Glutamatergic neuron (in vitro differentiated cells): ENCODE results near the gene GARIN5B. TPM values are rescaled to one million over a fixed set of nuclear protein-coding genes. Genes with fewer than 3 reads are reported as not detected.

Experiments used
- DNase-seq: peaks from one replicate; pipeline ENCODE4 v3.0.0; 2022
- H3K27ac Mint-ChIP-seq: one replicate; pipeline ENCODE4 v1.8.0; 2020; ENCODE audit warnings: mild to moderate bottlenecking, mixed read lengths, inconsistent platforms; ENCODE audit not compliant: unreplicated experiment
- H3K27me3 Mint-ChIP-seq: one replicate; pipeline ENCODE4 v1.8.0; 2020; ENCODE audit warnings: mild to moderate bottlenecking, moderate library complexity, mixed read lengths, inconsistent platforms; ENCODE audit not compliant: unreplicated experiment
- H3K36me3 Mint-ChIP-seq: one replicate; pipeline ENCODE4 v1.8.0; 2020; ENCODE audit warnings: mild to moderate bottlenecking, mixed read lengths, inconsistent platforms; ENCODE audit not compliant: unreplicated experiment
- H3K4me1 Mint-ChIP-seq: one replicate; pipeline ENCODE4 v1.8.0; 2020; ENCODE audit warnings: mild to moderate bottlenecking, low read depth, mixed read lengths, inconsistent platforms; ENCODE audit not compliant: unreplicated experiment
- H3K4me3 Mint-ChIP-seq: one replicate; pipeline ENCODE4 v1.8.0; 2020; ENCODE audit warnings: mild to moderate bottlenecking, mixed read lengths, inconsistent platforms; ENCODE audit not compliant: unreplicated experiment
- H3K9me3 Mint-ChIP-seq: one replicate; pipeline ENCODE4 v1.8.0; 2020; ENCODE audit warnings: mild to moderate bottlenecking, moderate library complexity, mixed read lengths, inconsistent platforms; ENCODE audit not compliant: unreplicated experiment
- total RNA-seq: library from RNA; stranded (reverse); fragmentation: NEBNext Ultra II Directional; extraction: Animal tissue kit (Norgen Biotek cat#: 25700); gene quantifications from one replicate; pipeline ENCODE4 v1.2.1, GENCODE V29; 2021; ENCODE audit not compliant: unreplicated experiment
- TF ChIP-seq, protein P1 (sequence below): fragments of 200-600 bp; sonication (generic); IDR thresholded peaks from one replicate; pipeline ENCODE4 v1.5.0; 2021; ENCODE audit not compliant: partially characterized antibody, unreplicated experiment

Gene GARIN5B
- total RNA-seq, 1 donor from 2014 or later: 0.17 TPM

DNA sequence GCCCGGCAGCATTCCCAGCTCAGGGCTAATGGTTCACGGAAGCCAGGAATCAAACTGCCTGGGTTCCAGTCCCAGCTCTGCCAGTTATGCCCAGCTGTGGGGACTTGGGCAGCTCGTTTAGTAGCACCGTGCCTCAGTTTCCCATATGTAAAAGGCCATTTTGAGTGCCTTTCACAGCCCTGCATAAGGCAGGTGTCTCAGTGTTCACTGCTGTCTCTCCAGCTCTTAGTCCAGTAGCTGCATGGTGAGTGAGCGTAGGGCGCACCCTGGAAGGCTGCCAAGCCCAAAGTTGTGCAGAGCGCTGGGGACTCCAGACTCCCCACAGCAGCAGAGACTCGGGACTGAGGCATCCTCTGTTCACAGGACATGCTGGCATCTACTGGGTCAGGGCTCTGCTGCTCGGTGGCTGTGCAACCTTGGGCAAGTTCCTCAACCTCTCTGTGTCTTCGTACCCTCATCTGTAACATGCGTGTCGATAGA lies 28.2 kb upstream of the GARIN5B start:
- no peaks in the 10 kb centered on the region for H3K36me3 Mint-ChIP-seq
- TF ChIP-seq, protein P1, sequence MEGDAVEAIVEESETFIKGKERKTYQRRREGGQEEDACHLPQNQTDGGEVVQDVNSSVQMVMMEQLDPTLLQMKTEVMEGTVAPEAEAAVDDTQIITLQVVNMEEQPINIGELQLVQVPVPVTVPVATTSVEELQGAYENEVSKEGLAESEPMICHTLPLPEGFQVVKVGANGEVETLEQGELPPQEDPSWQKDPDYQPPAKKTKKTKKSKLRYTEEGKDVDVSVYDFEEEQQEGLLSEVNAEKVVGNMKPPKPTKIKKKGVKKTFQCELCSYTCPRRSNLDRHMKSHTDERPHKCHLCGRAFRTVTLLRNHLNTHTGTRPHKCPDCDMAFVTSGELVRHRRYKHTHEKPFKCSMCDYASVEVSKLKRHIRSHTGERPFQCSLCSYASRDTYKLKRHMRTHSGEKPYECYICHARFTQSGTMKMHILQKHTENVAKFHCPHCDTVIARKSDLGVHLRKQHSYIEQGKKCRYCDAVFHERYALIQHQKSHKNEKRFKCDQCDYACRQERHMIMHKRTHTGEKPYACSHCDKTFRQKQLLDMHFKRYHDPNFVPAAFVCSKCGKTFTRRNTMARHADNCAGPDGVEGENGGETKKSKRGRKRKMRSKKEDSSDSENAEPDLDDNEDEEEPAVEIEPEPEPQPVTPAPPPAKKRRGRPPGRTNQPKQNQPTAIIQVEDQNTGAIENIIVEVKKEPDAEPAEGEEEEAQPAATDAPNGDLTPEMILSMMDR: no peak
- H3K4me1 Mint-ChIP-seq: peaks cover 35% of the 10 kb centered on the region

DNA sequence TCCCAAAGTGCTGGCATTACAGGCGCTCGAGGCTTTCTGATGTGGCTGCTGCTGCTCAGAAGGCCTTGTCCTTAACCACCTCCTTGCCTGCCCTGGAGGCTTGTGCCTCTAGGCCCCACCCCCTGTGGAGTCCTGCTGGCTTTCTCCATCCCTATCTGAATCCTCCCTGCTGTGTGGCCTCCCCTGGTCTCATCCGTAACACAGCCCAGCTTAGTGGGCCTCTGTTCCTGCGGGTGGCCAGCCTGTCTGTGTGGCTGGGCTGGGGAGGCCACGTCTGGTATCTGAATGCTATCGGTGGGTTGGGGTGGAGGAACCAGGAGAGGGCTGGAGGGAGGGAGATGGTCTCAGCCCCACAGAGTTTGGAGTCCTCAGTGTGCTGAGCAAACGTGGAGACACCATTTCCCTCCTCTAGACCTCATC lies 27.4 kb upstream of the GARIN5B start:
- H3K4me1 Mint-ChIP-seq: peaks cover 35% of the 10 kb centered on the region
- H3K4me3 Mint-ChIP-seq: peak overlapping the region; percentile 30
- no peaks in the 10 kb centered on the region for H3K36me3 Mint-ChIP-seq
- TF ChIP-seq, protein P1: no peak
- H3K9me3 Mint-ChIP-seq: peaks cover 16% of the 10 kb centered on the region
- peaks cover 9% of the 10 kb centered on the region for H3K27me3 Mint-ChIP-seq
- DNase-seq: no peak
- peak overlapping the region; percentile 16 for H3K27ac Mint-ChIP-seq

More for the DNA sequence above, 28.2 kb upstream of the GARIN5B start:
- DNase-seq: no peak
- peaks cover 4% of the 10 kb centered on the region for H3K27me3 Mint-ChIP-seq
- H3K9me3 Mint-ChIP-seq: peaks cover 10% of the 10 kb centered on the region
- H3K4me3 Mint-ChIP-seq: peak overlapping the region; percentile 53
- peak overlapping the region; percentile 73 for H3K27ac Mint-ChIP-seq

DNA sequence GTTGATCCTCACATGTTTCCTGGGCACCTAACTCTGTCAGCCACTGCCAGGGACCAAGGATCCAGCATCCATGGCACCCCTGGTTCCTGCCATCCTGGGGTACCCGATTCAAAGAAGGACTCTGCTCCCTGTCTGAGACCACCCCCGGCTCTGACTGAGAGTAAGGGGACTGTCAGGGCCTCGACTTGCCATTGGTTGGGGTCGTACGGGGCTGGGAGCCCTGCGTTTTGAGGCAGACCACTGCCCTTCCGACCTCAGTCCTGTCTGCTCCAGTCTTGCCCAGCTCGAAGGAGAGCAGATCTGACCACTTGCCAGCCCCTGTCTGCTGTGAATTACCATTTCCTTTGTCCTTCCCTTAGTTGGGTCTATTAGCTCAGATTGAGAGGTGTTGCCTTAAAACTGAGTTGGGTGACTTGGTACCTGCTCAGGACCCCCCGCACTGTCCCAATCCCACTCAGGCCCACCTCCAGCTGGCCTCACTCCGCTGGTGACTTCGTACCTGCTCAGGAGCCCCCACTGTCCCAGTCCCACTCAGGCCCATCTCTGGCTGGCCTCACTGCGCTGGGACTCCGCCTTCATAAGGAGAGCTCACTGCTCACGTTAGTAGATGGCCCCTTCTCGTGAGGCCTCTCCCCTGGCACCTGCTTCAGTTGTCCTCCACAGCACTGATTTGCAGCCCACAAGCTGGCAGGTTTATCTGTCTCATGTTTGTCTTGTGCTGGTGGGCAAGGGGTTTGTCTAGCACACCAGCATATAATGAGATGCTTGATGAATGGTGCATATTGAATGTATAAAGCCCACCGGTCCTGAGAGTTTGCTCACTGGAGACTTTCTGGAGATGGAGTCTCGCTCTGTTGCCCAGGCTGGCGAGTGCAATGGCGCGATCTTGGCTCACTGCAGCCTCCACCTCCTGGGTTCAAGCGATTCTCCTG lies 26.6 kb upstream of the GARIN5B start:
- TF ChIP-seq, protein P1: no peak
- no peak for DNase-seq
- peaks cover 17% of the 10 kb centered on the region for H3K9me3 Mint-ChIP-seq
- no peaks in the 10 kb centered on the region for H3K36me3 Mint-ChIP-seq
- peaks cover 35% of the 10 kb centered on the region for H3K4me1 Mint-ChIP-seq
- peaks cover 9% of the 10 kb centered on the region for H3K27me3 Mint-ChIP-seq
- no peak overlapping the region for H3K27ac Mint-ChIP-seq
- H3K4me3 Mint-ChIP-seq: peak overlapping the region; percentile 38

DNA sequence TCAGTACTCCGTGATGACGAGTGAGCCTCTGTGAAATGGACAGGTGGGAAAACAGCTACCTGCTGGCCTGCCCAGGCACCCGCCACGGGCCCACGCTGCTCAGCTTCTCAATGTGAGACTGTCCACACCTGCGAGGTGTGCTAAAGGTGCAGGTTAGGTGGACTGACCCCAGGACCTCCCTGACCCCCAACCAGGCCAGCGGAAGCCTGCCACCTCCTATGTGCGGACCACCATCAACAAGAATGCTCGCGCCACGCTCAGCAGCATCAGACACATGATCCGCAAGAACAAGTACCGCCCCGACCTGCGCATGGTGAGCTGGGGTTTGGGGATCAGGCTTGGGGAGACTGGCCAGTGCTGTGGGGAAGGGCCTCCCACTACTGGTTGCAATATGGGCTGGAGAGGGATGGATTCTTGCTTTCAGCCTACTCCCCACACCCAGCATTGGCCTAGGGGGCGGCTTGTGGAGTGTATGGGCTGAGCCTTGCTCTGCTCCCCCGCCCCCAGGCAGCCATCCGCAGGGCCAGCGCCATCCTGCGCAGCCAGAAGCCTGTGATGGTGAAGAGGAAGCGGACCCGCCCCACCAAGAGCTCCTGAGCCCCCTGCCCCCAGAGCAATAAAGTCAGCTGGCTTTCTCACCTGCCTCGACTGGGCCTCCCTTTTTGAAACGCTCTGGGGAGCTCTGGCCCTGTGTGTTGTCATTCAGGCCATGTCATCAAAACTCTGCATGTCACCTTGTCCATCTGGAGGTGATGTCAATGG lies 24.9 kb upstream of the GARIN5B start:
- H3K36me3 Mint-ChIP-seq: no peaks in the 10 kb centered on the region
- peak overlapping the region; percentile 95 for H3K4me3 Mint-ChIP-seq
- TF ChIP-seq, protein P1: no peak
- DNase-seq: no peak
- H3K4me1 Mint-ChIP-seq: peaks cover 32% of the 10 kb centered on the region
- peaks cover 16% of the 10 kb centered on the region for H3K9me3 Mint-ChIP-seq
- H3K27me3 Mint-ChIP-seq: peaks cover 12% of the 10 kb centered on the region
- H3K27ac Mint-ChIP-seq: no peak overlapping the region
